PFSK-1 (cell line): Measurements from ENCODE around the gene MYBPH.

ENCODE experiments used
- POLR2AphosphoS5 ChIP-seq: IDR thresholded peaks from 2 replicates; pipeline ENCODE4 v1.6.1; 2012; ENCODE audit warnings: low read depth, mild to moderate bottlenecking, control low read depth, low read length, moderate library complexity
- TAF1 ChIP-seq: IDR thresholded peaks from 2 replicates; pipeline ENCODE4 v1.6.1; 2012; ENCODE audit warnings: low read length, control low read depth, borderline replicate concordance; ENCODE audit not compliant: insufficient read depth

GRCh38 chr1:203146042-203146369 is 29.6 kb downstream of the MYBPH start:
- TF ChIP-seq TAF1, result no peak
- TF ChIP-seq POLR2AphosphoS5, result no peak
